GM19455 (cell line): Measurements from ENCODE around the gene TRPV3.
"Not testable (repeated sequence)": the region's sequence is repeated elsewhere in the genome, so short reads cannot be mapped to it uniquely, and the experiment has no call there.

ENCODE experiments used
- ATAC-seq: cut with Tn5 transposase; IDR thresholded peaks from one replicate; pipeline ENCODE4 v1.9.1; 2021; ENCODE audit not compliant: unreplicated experiment

Gene TRPV3

GRCh38 chr17:3527468-3527867, 30.1 kb downstream of the TRPV3 start:
- ATAC-seq, result no peak

DNA sequence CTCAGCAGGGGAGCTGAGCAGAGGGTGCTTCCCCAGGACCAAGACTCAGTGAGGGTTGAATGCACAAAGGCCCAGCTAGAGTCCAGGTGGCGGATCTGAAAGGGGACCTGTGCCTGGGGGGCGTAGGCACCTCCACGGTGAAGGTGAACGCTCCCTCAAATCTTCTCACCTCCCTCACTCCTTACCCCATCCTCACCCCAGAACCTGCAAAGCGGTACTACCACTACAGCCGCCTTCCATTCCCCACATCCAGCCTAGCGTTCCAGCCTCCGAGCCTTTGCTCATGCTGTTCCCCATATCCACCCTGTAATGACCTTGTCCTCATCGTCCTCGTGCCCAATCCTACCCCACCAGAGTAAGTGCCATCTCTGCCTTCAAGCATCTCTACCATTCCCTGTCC, 30.6 kb downstream of the TRPV3 start:
- no peak for ATAC-seq

- no peak for ATAC-seq
These were observed 31.1 kb downstream of the TRPV3 start for GRCh38 chr17:3526491-3526890.

- no peak for ATAC-seq
These were observed 33.6 kb downstream of the TRPV3 start for GRCh38 chr17:3524024-3524423.

GRCh38 chr17:3519472-3519871, 38.1 kb downstream of the TRPV3 start:
- not testable (repeated sequence) for ATAC-seq

GRCh38 chr17:3514873-3515272, 42.7 kb downstream of the TRPV3 start:
- no peak for ATAC-seq

GRCh38 chr17:3514167-3514566, 43.4 kb downstream of the TRPV3 start:
- not testable (repeated sequence) for ATAC-seq

GRCh38 chr17:3513305-3514035, 44.1 kb downstream of the TRPV3 start:
- no peak for ATAC-seq

- ATAC-seq, result no peak
These were observed 45.0 kb downstream of the TRPV3 start for GRCh38 chr17:3512505-3513171.

- ATAC-seq, result no peak
These were observed 45.6 kb downstream of the TRPV3 start for GRCh38 chr17:3511852-3512504.

GRCh38 chr17:3510090-3510489, 47.5 kb downstream of the TRPV3 start:
- ATAC-seq, result no peak

DNA sequence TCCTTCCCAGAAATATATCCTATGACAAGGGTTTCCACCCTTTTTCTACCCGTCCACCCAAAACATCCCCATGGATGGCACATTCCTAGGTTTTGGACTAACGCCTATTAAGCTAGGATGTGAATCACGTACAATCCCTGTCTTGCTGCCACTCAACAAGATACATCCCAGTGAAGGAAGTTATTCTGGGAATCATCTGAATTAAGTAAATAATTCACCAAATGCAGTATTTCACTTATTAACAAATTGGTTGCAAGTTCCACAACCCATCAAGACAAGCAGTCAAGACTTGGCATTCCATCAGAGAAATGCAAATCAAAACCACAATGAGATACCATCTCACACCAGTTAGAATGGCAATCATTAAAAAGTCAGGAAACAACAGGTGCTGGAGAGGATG, 49.7 kb downstream of the TRPV3 start:
- ATAC-seq, result no peak

DNA sequence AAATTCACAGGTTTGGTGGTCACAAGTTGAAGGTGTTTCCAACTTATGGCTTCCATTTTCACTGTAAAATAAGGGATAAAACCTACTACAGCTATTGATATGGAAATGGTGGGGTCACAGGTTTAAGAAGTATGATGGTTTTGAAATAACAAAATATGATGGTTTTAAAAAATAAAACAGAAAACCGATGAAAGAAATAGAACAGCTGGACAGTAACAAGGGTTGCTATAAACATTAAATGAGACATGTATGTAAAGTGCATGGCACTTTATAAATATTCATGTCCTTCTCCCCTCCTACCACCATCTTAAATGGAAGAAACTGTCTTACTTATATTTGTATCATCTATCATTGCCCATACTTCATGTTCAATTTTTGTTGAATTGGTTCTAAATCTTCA, 50.5 kb downstream of the TRPV3 start:
- no peak for ATAC-seq

GRCh38 chr17:3506054-3506453, 51.6 kb downstream of the TRPV3 start:
- no peak for ATAC-seq

DNA sequence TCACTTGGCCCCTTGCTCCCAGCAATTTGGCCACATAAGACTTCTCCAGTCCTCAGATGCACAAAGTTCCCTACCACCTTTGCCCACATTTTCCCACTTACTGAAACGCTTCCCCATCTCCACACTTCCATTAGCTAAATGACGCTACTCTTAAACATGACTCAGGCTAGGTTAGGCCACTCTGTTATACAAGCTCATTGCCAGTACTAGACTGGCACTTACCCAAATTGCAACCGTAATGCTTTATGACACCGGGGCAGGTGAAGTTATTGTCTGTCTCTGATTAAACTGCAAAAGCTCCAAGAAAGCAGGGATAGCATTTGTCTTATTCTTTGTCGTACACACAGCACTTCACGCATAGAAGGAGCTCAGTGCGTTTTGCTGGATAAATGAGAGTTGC, 52.6 kb downstream of the TRPV3 start:
- ATAC-seq, result no peak

- no peak for ATAC-seq
These were observed 54.3 kb downstream of the TRPV3 start for GRCh38 chr17:3503285-3503684.

DNA sequence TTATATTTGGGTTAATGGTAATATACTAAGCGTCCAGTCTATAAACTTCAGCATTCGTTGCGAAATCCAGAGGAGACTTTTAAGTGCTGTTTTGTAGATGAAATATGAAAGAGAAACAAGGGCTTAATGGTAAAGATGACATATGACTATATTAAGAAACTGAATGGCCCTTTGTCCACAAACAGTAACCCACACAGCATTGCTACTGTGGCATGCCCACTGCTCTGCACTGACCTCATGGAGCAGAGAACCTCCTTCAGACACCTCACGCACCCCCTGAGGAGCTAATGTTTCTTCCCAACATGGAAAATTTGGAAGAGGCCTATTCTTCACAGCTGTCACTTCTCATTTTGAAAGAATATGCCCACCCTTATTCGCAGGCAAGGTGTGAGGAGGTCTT, 55.1 kb downstream of the TRPV3 start:
- no peak for ATAC-seq

- no peak for ATAC-seq
These were observed 56.3 kb downstream of the TRPV3 start for GRCh38 chr17:3501344-3501743.

- ATAC-seq, result no peak
These were observed 60.5 kb downstream of the TRPV3 start for GRCh38 chr17:3497101-3497500.

DNA sequence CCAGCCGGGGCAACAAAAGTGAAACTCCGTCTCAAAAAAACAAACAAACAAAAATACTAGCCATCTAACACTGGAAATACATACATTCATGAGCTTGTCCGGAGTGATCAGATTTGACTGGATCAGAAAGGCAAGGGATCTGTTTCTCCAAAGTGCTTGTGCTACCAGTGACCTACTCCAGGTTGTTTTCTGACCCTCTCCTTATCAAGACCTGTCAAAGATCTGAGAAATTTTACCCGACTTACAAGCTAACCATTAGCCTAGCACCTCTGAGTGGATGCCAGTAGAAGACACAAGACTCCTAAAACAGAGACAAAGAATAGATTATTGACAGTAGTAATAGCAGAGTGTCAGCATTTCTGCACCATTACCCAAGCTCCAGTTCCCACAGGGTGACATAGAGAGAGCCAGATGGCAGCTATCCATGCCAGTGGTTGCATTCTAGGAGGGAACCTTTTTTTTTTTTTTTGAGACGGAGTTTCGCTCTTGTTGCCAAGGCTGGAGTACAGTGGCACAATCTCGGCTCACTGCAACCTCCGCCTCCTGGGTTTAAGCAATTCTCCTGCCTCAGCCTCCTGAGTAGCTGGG, 72.0 kb downstream of the TRPV3 start:
- no peak for ATAC-seq

GRCh38 chr17:3482852-3483251, 74.8 kb downstream of the TRPV3 start:
- no peak for ATAC-seq

- ATAC-seq, result no peak
These were observed 77.6 kb downstream of the TRPV3 start for GRCh38 chr17:3479988-3480387.
